Hematopoietic multipotent progenitor cell (in vitro differentiated cells): ENCODE measurements around the gene MAPKAPK2. TPM values are rescaled to one million over a fixed set of nuclear protein-coding genes. Genes with fewer than 3 reads are reported as not detected.
"Not testable (repeated sequence)": the region's sequence is repeated elsewhere in the genome, so short reads cannot be mapped to it uniquely, and the experiment has no call there.

Experiments used
- DNase-seq, 3 donors: peaks; one replicate each; pipeline ENCODE4 v3.0.0-alpha.2; 2011 to 2015; ENCODE audit warnings: low read depth in 2 of 3, low spot score in 2 of 3
- total RNA-seq: library from RNA; depleted of rRNA; stranded (reverse); fragments of >200 nt; gene quantifications from one replicate; pipeline ENCODE4 v1.2.3, GENCODE V29; 2012

The MAPKAPK2 gene
- total RNA-seq, 1 donor: 56.3 TPM

GRCh38 chr1:206738370-206739366, 54.0 kb downstream of the MAPKAPK2 start:
- DNase-seq: no peak

- DNase-seq: no peak
Measured at GRCh38 chr1:206739411-206740076, 54.8 kb downstream of the MAPKAPK2 start.

GRCh38 chr1:206741142-206741701, 56.5 kb downstream of the MAPKAPK2 start:
- DNase-seq: no peak

- no peak for DNase-seq
Measured at GRCh38 chr1:206742719-206743383, 58.1 kb downstream of the MAPKAPK2 start.

- no peak for DNase-seq
Measured at GRCh38 chr1:206744683-206745082, 60.0 kb downstream of the MAPKAPK2 start.

GRCh38 chr1:206745301-206745700, 60.6 kb downstream of the MAPKAPK2 start:
- no peak for DNase-seq

- DNase-seq: no peak
Measured at GRCh38 chr1:206748348-206749030, 63.8 kb downstream of the MAPKAPK2 start.

- no peak for DNase-seq
Measured at GRCh38 chr1:206751891-206752290, 67.2 kb downstream of the MAPKAPK2 start.

- DNase-seq: no peak
Measured at GRCh38 chr1:206752481-206752880, 67.8 kb downstream of the MAPKAPK2 start.

- DNase-seq: no peak
Measured at GRCh38 chr1:206753141-206753540, 68.4 kb downstream of the MAPKAPK2 start.

- no peak for DNase-seq
Measured at GRCh38 chr1:206754011-206754410, 69.3 kb downstream of the MAPKAPK2 start.

- DNase-seq: peak in 1 of 3 donors; percentile 39
Measured at GRCh38 chr1:206757524-206758266, 73.0 kb downstream of the MAPKAPK2 start.

GRCh38 chr1:206760590-206760989, 75.9 kb downstream of the MAPKAPK2 start:
- DNase-seq: no peak

GRCh38 chr1:206761159-206761768, 76.6 kb downstream of the MAPKAPK2 start:
- DNase-seq: no peak

- DNase-seq: not testable (repeated sequence)
Measured at GRCh38 chr1:206762741-206763364, 78.1 kb downstream of the MAPKAPK2 start.

- not testable (repeated sequence) for DNase-seq
Measured at GRCh38 chr1:206765771-206766170, 81.1 kb downstream of the MAPKAPK2 start.

GRCh38 chr1:206766251-206766856, 81.6 kb downstream of the MAPKAPK2 start:
- peak; percentile 51 to 78 (median 74) for DNase-seq
